ENCODE measurements around the gene RPRD1A.

- TF ChIP-seq CTCF (IDR thresholded peaks at IDR 0.05; ENCODE audit: low read depth, low read length, missing input control) (no peak), RAD21 (IDR thresholded peaks at IDR 0.05) (no peak), HNF4G (IDR thresholded peaks at IDR 0.05) (no peak), TAF1 (conservative IDR thresholded peaks at IDR 0.05) (no peak), GABPA (IDR thresholded peaks at IDR 0.05 in 1 of 2, conservative IDR thresholded peaks at IDR 0.05 in 1 of 2) (no peak), REST (IDR thresholded peaks at IDR 0.05) (no peak), YY1 (IDR thresholded peaks at IDR 0.05) (no peak)
Measured at GRCh38 chr18:36089001-36089400, 21.6 kb upstream of the RPRD1A start.

Data from liver (tissue), 3 donors.